ENCODE measurements around the gene VWA5B2. TPM values are rescaled to one million over a fixed set of nuclear protein-coding genes. Genes with fewer than 3 reads are reported as not detected.

VWA5B2 gene
- total RNA-seq, 1 experiment from 2014 or later = 10.6 TPM

DNA sequence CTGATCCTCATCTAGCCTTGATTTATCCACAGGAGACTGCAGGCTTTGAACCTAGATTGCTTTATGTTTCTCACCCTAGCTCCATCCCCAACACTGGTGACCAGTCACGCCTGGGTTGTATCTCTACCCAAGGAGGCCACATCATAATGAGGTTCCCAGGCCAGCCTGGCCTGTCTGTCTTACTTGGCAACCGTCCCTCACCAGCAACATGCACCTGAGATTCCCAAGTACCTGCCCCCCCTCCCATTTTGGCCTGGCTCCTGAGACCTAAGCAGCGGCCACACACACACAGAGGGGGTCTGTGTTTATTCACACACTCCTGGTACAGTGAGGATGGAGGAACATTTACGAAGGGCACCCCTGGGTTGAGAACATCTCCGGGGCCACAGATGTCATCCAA is 29.5 kb downstream of the VWA5B2 start:
- BruUV-seq (replicated peaks) = no TSS peak
- Histone ChIP-seq H4K20me1 (ENCODE audit: insufficient read depth) (no peaks in the 10 kb centered on the region), H3K4me2 (ENCODE audit: low read length) (no peak overlapping the region)

More for the DNA sequence above, 29.5 kb downstream of the VWA5B2 start:
- intact Hi-C loops (cut with micrococcal nuclease) = no loop called here
- no peaks in the 10 kb centered on the region for H3K9me3 ChIP-seq (ENCODE audit: control insufficient read depth in 1 of 2, insufficient read depth in 1 of 2, low read depth in 1 of 2, low read length in 2 of 2)
- H3K79me2 ChIP-seq (ENCODE audit: insufficient read depth, low read length) = no peaks in the 10 kb centered on the region
- no peaks in the 10 kb centered on the region for H3K9me2 ChIP-seq (ENCODE audit: insufficient read depth)
- H3K27me3 ChIP-seq (ENCODE audit: insufficient read depth, low read length) = no peaks in the 10 kb centered on the region
- DNase-seq (ENCODE audit: low read depth, low spot score) (no peak), ATAC-seq (no peak)
- TF ChIP-seq RAD21 (IDR thresholded peaks at IDR 0.05; ENCODE audit: low read depth) = no peak
- TF ChIP-seq SP1 (IDR thresholded peaks at IDR 0.05; ENCODE audit: low read depth) = no peak
- TF ChIP-seq JUND (IDR thresholded peaks at IDR 0.05) = no peak
- no peak for TF ChIP-seq CBX3 (IDR thresholded peaks at IDR 0.05; ENCODE audit: low read depth)
- TF ChIP-seq POLR2A (IDR thresholded peaks at IDR 0.05; ENCODE audit: borderline replicate concordance, extremely low read depth, insufficient read depth, insufficient read length) = no peak
- TF ChIP-seq EGR1 (IDR thresholded peaks at IDR 0.05; ENCODE audit: low read depth) = no peak
- TF ChIP-seq TCF7L2 (IDR thresholded peaks at IDR 0.05; ENCODE audit: borderline replicate concordance, extremely low read depth, insufficient read depth, insufficient read length) = no peak
- no peak for TF ChIP-seq EZH2phosphoT487 (IDR thresholded peaks at IDR 0.05; ENCODE audit: borderline replicate concordance)
- TF ChIP-seq POLR2AphosphoS5 (IDR thresholded peaks at IDR 0.05; ENCODE audit: low read depth, low read length) = no peak
- no peak for TF ChIP-seq FOSL1 (IDR thresholded peaks at IDR 0.05; ENCODE audit: low read depth)
- TF ChIP-seq ZFX (IDR thresholded peaks at IDR 0.05) = no peak
- TF ChIP-seq, protein P1, sequence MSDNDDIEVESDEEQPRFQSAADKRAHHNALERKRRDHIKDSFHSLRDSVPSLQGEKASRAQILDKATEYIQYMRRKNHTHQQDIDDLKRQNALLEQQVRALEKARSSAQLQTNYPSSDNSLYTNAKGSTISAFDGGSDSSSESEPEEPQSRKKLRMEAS (IDR thresholded peaks at IDR 0.05) = no peak
- no peak for TF ChIP-seq ZBTB33 (IDR thresholded peaks at IDR 0.05; ENCODE audit: extremely low read depth, insufficient replicate concordance, low read length)
- no peak for TF ChIP-seq YY1 (IDR thresholded peaks at IDR 0.05; ENCODE audit: extremely low read depth, insufficient replicate concordance, low read depth, low read length)
- no peak for TF ChIP-seq EZH2 (IDR thresholded peaks at IDR 0.05)
- TF ChIP-seq ELF1 (IDR thresholded peaks at IDR 0.05; ENCODE audit: borderline replicate concordance, low read depth) = no peak
- TF ChIP-seq ATF3 (IDR thresholded peaks at IDR 0.05) = no peak
- no peak overlapping the region for H2AFZ ChIP-seq (ENCODE audit: low read depth, low read length, poor library complexity, severe bottlenecking)
- H3K27ac ChIP-seq (ENCODE audit: low read depth, low read length) = no peak overlapping the region
- ChIA-PET POLR2A (no interaction called here), RAD21 (ENCODE audit: low non-redundant PET in 1 of 2, low total read pairs in 2 of 2, uncharacterized antibody in 2 of 2, unreplicated experiment in 2 of 2) (no interaction called here), CTCF (interaction anchor here (1.0 kb wide), 1 partner anchor 9 kb away, joined by 4 read pairs; the partner anchor contains the start of gene EEF1AKMT4)
- no peak overlapping the region for H3K4me3 ChIP-seq (replicated peaks in 1 of 2; ENCODE audit: low read depth in 1 of 2, low read length in 2 of 2)
- no peak overlapping the region for H3K9ac ChIP-seq (ENCODE audit: low read length)
- peaks cover 3 to 24% of the 10 kb centered on the region in 2 experiments; a peak in 3 of 4 replicates for H3K4me1 ChIP-seq (ENCODE audit: control insufficient read depth in 1 of 2, insufficient read depth in 2 of 2, low read length in 2 of 2)
- H3K36me3 ChIP-seq (ENCODE audit: control insufficient read depth in 1 of 2, insufficient read depth in 2 of 2, low read length in 2 of 2) = no peaks in the 10 kb centered on the region; a peak in 1 of 4 replicates
